ENCODE results near the gene SLC39A9. TPM values are rescaled to one million over a fixed set of nuclear protein-coding genes. Genes with fewer than 3 reads are reported as not detected.

Gene SLC39A9
- polyA plus RNA-seq, 2 of the 4 experiments (the other 2 are of a cell fraction), result 41.7 to 116 TPM

DNA sequence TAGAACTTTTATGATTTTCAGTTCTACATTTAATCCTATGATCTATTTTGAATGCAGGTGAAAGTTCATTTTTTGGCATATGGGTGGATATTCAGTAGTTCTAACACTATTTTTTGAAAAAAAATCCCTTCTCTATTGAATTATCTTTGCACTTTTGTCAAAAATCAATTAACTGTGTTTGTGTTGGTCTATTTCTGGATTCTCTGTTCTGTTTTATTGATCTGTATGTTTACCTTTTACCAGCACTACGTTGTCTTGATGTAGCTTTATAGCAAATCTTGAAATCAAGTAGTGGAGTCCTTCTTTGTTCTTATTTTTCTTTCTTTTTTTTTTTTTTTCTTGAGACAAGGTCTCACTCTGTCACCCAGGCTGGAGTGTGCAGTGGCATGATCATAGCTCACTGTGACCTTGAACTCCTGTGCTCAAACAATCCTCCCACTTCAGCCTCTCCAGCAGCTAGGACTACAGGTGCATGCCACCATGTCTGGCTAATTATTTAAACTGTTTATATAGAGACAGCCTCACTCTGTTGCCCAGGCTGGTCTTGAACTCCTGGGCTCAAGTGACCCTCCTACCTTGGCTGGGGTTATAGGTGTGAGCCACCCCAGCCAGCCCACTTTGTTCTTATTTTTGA, 31.9 kb downstream of the SLC39A9 start (continued):
- TF ChIP-seq, protein P1, sequence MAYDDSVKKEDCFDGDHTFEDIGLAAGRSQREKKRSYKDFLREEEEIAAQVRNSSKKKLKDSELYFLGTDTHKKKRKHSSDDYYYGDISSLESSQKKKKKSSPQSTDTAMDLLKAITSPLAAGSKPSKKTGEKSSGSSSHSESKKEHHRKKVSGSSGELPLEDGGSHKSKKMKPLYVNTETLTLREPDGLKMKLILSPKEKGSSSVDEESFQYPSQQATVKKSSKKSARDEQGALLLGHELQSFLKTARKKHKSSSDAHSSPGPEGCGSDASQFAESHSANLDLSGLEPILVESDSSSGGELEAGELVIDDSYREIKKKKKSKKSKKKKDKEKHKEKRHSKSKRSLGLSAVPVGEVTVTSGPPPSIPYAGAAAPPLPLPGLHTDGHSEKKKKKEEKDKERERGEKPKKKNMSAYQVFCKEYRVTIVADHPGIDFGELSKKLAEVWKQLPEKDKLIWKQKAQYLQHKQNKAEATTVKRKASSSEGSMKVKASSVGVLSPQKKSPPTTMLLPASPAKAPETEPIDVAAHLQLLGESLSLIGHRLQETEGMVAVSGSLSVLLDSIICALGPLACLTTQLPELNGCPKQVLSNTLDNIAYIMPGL (CRISPR knock-in tag; IDR thresholded peaks at IDR 0.05; ENCODE audit: borderline replicate concordance), result no peak
- TF ChIP-seq MAFK (IDR thresholded peaks at IDR 0.05; ENCODE audit: partially characterized antibody) (no peak), GATA3 (IDR thresholded peaks at IDR 0.05; ENCODE audit: borderline replicate concordance) (no peak)
- TF ChIP-seq, protein P2, sequence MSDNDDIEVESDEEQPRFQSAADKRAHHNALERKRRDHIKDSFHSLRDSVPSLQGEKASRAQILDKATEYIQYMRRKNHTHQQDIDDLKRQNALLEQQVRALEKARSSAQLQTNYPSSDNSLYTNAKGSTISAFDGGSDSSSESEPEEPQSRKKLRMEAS (IDR thresholded peaks at IDR 0.05), result no peak

DNA sequence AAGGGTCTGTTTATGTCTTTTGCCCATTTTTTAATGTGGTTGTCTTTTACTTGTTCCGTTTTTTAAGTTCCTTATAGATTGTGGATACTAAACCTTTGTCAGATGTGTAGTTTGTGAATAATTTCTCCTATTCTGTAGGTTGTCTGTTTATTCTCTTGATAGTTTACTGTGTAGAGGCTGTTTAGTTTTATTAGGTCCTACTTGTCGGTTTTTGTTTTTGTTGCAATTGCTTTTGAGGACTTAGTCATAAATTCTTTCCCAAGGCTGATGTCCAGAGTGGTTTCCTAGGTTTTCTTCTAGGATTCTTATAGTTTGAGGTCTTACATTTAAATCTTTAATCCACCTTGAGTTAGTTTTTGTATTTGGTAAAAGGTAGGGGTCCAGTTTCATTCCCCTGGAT, 33.9 kb downstream of the SLC39A9 start:
- DNase-seq (ENCODE audit: low read depth in 1 of 2, low spot score in 1 of 2) (no peak), FAIRE-seq (no peak), ATAC-seq (no peak)
- Histone ChIP-seq H3K27ac (no peak overlapping the region), H3K4me1 (no peaks in the 10 kb centered on the region), H3K4me2 (no peak overlapping the region), H3K4me3 (no peak overlapping the region), H3K9me3 (no peaks in the 10 kb centered on the region)
- TF ChIP-seq FOSB (CRISPR knock-in tag; IDR thresholded peaks at IDR 0.05) (no peak), HOXB13 (CRISPR knock-in tag; IDR thresholded peaks at IDR 0.05; ENCODE audit: low read depth) (no peak), PHF8 (IDR thresholded peaks at IDR 0.05; ENCODE audit: borderline replicate concordance, low read depth) (no peak), SREBF2 (IDR thresholded peaks at IDR 0.05) (no peak)
- TF ChIP-seq, protein P3, sequence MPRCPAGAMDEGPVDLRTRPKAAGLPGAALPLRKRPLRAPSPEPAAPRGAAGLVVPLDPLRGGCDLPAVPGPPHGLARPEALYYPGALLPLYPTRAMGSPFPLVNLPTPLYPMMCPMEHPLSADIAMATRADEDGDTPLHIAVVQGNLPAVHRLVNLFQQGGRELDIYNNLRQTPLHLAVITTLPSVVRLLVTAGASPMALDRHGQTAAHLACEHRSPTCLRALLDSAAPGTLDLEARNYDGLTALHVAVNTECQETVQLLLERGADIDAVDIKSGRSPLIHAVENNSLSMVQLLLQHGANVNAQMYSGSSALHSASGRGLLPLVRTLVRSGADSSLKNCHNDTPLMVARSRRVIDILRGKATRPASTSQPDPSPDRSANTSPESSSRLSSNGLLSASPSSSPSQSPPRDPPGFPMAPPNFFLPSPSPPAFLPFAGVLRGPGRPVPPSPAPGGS (IDR thresholded peaks at IDR 0.05), result no peak
- 83% methylated on average over 2 of the region's 2 CpGs for WGBS (ENCODE audit: missing lambda C conversion rate)
- ChIA-PET CTCF (interaction anchor here (1.2 kb wide), 1 partner anchor 27 kb away, joined by 5 read pairs; no protein-coding TSS in a partner anchor), POLR2A (no interaction called here)

DNA sequence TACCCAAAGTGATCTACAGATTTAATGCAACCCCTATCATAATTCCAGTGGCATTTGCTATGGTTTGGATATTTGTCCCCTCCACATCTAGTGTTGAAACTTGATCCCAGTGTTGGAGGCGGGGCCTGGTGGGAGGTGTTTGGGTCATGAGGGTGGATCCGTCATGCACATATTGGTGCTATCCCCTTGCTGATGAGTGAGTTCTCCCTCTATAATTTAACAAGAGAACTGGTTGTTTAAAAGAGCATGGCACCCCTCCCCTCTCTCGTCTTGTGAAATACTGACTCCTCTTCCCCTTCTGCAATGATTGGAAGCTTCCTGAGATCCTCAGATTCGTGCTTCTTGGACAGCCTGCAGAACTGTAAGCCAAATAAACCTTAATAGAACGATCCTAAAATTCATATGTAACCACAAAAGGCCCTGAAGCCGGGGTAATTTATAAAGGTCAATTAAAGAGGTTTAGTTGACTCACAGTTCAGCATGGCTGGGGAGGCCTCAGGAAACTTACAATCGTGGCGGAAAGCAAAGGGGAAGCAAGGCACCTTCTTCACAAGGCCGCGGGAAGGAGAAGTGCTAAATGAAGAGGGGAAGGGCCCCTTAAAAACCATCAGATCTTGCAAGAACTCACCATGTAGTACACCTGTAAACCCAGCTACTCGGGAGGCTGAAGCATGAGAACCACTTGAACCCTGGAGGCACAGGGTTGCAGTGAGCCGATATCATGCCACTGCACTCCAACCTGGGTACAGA, 41.2 kb downstream of the SLC39A9 start:
- Histone ChIP-seq H3K4me2 (no peak overlapping the region), H3K27ac (no peak overlapping the region), H3K9me3 (no peaks in the 10 kb centered on the region), H3K4me1 (no peaks in the 10 kb centered on the region), H3K4me3 (no peak overlapping the region)
- FAIRE-seq (no peak), DNase-seq (ENCODE audit: low read depth in 1 of 2, low spot score in 1 of 2) (no peak), ATAC-seq (no peak)
- CTCF ChIA-PET, result interaction anchor here (1.0 to 1.4 kb wide), 2 partner anchors 19 to 20 kb away, joined by 4 read pairs; no protein-coding TSS in a partner anchor
- POLR2A ChIA-PET, result no interaction called here
- 93% methylated on average over 12 of the region's 12 CpGs for WGBS (ENCODE audit: missing lambda C conversion rate)
- TF ChIP-seq GATA3 (IDR thresholded peaks at IDR 0.05; ENCODE audit: borderline replicate concordance), result no peak

DNA sequence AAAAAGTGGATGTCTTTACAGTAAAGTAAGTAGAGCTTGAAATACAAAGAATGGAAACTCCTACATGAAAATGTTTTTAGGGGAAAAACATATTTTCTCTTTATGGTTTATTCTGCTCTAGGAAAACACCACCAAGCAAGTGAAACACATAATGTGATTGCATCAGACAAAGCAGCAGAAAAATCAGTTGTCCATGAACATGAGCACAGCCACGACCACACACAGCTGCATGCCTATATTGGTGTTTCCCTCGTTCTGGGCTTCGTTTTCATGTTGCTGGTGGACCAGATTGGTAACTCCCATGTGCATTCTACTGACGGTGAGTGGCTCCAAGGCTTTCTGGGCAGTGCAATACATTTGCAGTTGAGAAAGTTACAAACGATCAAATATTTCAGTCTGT, 43.5 kb downstream of the SLC39A9 start:
- H3K4me1 ChIP-seq, result no peaks in the 10 kb centered on the region
- no peak for DNase-seq (ENCODE audit: low read depth in 1 of 2, low spot score in 1 of 2)
- no peak overlapping the region for H3K4me3 ChIP-seq
- ATAC-seq, result no peak
- WGBS (ENCODE audit: missing lambda C conversion rate), result 83% methylated on average over 5 of the region's 5 CpGs
- no peak for FAIRE-seq
- peak overlapping the region in 1 of 2 experiments; percentile 26; a peak in 1 of 6 replicates for H3K27ac ChIP-seq
- TF ChIP-seq BHLHE40 (IDR thresholded peaks at IDR 0.05; ENCODE audit: low read depth, low read length) (no peak), HDAC2 (IDR thresholded peaks at IDR 0.05) (no peak), RARB (CRISPR knock-in tag; IDR thresholded peaks at IDR 0.05) (no peak), JUNB (IDR thresholded peaks at IDR 0.05) (no peak), RFX5 (IDR thresholded peaks at IDR 0.05) (no peak)
- no peak overlapping the region for H3K4me2 ChIP-seq
- H3K9me3 ChIP-seq, result no peaks in the 10 kb centered on the region
- ChIA-PET POLR2A (interaction anchor here (0.6 kb wide), 1 partner anchor 44 kb away, joined by 3 read pairs; the partner anchor contains the start of genes ERH and SLC39A9), CTCF (interaction anchor here (0.7 to 1.2 kb wide), 3 partner anchors 18 to 181 kb away, joined by 3 to 4 read pairs (median 3); no protein-coding TSS in a partner anchor)
